ENCODE results near the gene PIK3C2G.

Gene PIK3C2G

DNA sequence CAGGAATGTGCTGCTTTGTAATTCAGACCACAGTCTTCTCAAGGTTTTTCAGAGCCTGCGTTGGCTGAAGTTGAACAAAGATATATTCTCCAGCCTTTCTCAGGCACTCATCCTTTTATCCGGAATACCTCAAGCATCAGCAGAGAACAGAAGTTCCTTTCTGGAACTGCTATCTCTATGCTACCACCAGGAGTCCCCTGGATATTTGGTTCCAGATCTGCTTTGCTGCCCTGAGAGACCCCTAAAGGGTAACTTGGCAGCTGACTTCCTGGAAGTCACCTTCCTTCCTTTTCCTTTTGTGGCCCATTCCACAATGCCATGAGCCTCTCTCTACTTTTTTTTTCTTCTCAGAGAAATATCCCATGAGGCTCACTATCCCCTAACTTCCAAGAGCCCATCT is 288.3 kb downstream of the PIK3C2G start:
- Histone ChIP-seq H3K9me2 (replicated peaks; ENCODE audit: control insufficient read depth, low read length) (no peaks in the 10 kb centered on the region), H3K4me2 (ENCODE audit: low read length) (no peak overlapping the region), H3K79me2 (ENCODE audit: control insufficient read depth, low read length) (no peaks in the 10 kb centered on the region), H3F3A (ENCODE audit: control insufficient read depth, insufficient read depth) (no peaks in the 10 kb centered on the region), H3K9me3 (ENCODE audit: control insufficient read depth, insufficient read depth, low read length) (no peaks in the 10 kb centered on the region), H3K4me3 (ENCODE audit: low read length) (no peak overlapping the region), H3K4me1 (ENCODE audit: control insufficient read depth, low read length) (no peaks in the 10 kb centered on the region), H3K27me3 (ENCODE audit: control insufficient read depth, low read length) (no peaks in the 10 kb centered on the region), H3K36me3 (ENCODE audit: control insufficient read depth, low read length) (no peaks in the 10 kb centered on the region), H4K20me1 (ENCODE audit: control insufficient read depth, insufficient read depth, low read depth, low read length) (no peaks in the 10 kb centered on the region), H3K27ac (ENCODE audit: low read depth, low read length) (no peak overlapping the region)
- no peak for TF ChIP-seq CTCF (IDR thresholded peaks at IDR 0.05; ENCODE audit: low read depth, low read length, poor library complexity, severe bottlenecking)
- TF ChIP-seq EZH2phosphoT487 (IDR thresholded peaks at IDR 0.05; ENCODE audit: borderline replicate concordance, low read length): no peak

DNA sequence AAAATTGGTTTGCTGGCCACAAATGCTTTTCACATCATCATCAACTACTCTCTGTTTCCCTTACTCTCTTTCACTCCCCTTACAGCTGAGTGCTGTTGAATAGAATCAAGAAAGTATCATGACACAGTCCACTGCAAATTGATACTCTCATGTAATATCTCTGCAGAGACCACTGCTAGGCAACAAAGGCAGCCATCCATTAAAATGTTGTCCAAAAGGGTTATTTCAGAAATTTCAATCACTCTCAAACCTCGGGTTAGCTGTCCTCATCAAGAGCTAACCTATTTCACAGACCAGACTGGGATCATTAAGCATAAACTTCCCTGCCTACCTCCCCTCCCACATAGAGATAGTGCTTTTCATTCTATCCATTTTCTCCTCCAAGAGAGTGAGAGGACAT is 289.8 kb downstream of the PIK3C2G start:
- H3K4me3 ChIP-seq (ENCODE audit: low read length): no peak overlapping the region
- H3K27ac ChIP-seq (ENCODE audit: low read depth, low read length): no peak overlapping the region
- no peaks in the 10 kb centered on the region for H3K9me3 ChIP-seq (ENCODE audit: control insufficient read depth, insufficient read depth, low read length)
- no peaks in the 10 kb centered on the region for H3K36me3 ChIP-seq (ENCODE audit: control insufficient read depth, low read length)
- H3K9me2 ChIP-seq (replicated peaks; ENCODE audit: control insufficient read depth, low read length): no peaks in the 10 kb centered on the region
- H3K4me1 ChIP-seq (ENCODE audit: control insufficient read depth, low read length): no peaks in the 10 kb centered on the region
- H3K27me3 ChIP-seq (ENCODE audit: control insufficient read depth, low read length): no peaks in the 10 kb centered on the region
- no peaks in the 10 kb centered on the region for H3K79me2 ChIP-seq (ENCODE audit: control insufficient read depth, low read length)
- no peaks in the 10 kb centered on the region for H3F3A ChIP-seq (ENCODE audit: control insufficient read depth, insufficient read depth)
- no peaks in the 10 kb centered on the region for H4K20me1 ChIP-seq (ENCODE audit: control insufficient read depth, insufficient read depth, low read depth, low read length)
- TF ChIP-seq EZH2phosphoT487 (IDR thresholded peaks at IDR 0.05; ENCODE audit: borderline replicate concordance, low read length) (no peak), CTCF (IDR thresholded peaks at IDR 0.05; ENCODE audit: low read depth, low read length, poor library complexity, severe bottlenecking) (no peak)
- H3K4me2 ChIP-seq (ENCODE audit: low read length): no peak overlapping the region

GRCh38 chr12:18551701-18552100 is 290.4 kb downstream of the PIK3C2G start:
- Histone ChIP-seq H4K20me1 (ENCODE audit: control insufficient read depth, insufficient read depth, low read depth, low read length) (no peaks in the 10 kb centered on the region), H3K4me1 (ENCODE audit: control insufficient read depth, low read length) (no peaks in the 10 kb centered on the region), H3K9me3 (ENCODE audit: control insufficient read depth, insufficient read depth, low read length) (no peaks in the 10 kb centered on the region), H3K4me3 (ENCODE audit: low read length) (no peak overlapping the region), H3F3A (ENCODE audit: control insufficient read depth, insufficient read depth) (no peaks in the 10 kb centered on the region), H3K27me3 (ENCODE audit: control insufficient read depth, low read length) (no peaks in the 10 kb centered on the region), H3K4me2 (ENCODE audit: low read length) (no peak overlapping the region), H3K79me2 (ENCODE audit: control insufficient read depth, low read length) (no peaks in the 10 kb centered on the region), H3K27ac (ENCODE audit: low read depth, low read length) (no peak overlapping the region), H3K36me3 (ENCODE audit: control insufficient read depth, low read length) (no peaks in the 10 kb centered on the region), H3K9me2 (replicated peaks; ENCODE audit: control insufficient read depth, low read length) (no peaks in the 10 kb centered on the region)
- no peak for TF ChIP-seq CTCF (IDR thresholded peaks at IDR 0.05; ENCODE audit: low read depth, low read length, poor library complexity, severe bottlenecking)
- TF ChIP-seq EZH2phosphoT487 (IDR thresholded peaks at IDR 0.05; ENCODE audit: borderline replicate concordance, low read length): no peak

DNA sequence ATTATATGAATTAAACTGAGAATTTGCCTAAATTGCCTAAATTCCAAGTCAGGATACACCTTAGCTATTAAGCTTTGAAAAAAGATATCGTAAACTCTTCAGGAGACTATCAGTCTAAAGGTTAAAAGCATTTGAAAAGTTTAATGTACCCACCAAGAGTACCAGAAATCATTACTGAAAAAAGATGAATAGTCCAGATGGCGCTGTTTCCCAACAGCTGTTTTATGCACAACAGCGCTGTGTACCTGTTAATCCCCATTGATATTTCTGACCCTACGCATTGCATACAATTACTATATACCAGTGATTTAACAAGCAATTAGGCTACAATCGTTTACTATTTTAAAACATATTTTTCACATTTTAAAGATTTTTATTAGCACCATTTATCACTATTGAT is 291.5 kb downstream of the PIK3C2G start:
- no peaks in the 10 kb centered on the region for H3K9me2 ChIP-seq (replicated peaks; ENCODE audit: control insufficient read depth, low read length)
- no peaks in the 10 kb centered on the region for H3K9me3 ChIP-seq (ENCODE audit: control insufficient read depth, insufficient read depth, low read length)
- no peak overlapping the region for H3K4me3 ChIP-seq (ENCODE audit: low read length)
- no peaks in the 10 kb centered on the region for H3K27me3 ChIP-seq (ENCODE audit: control insufficient read depth, low read length)
- peak; percentile 20 for TF ChIP-seq CTCF (IDR thresholded peaks at IDR 0.05; ENCODE audit: low read depth, low read length, poor library complexity, severe bottlenecking)
- no peak for TF ChIP-seq EZH2phosphoT487 (IDR thresholded peaks at IDR 0.05; ENCODE audit: borderline replicate concordance, low read length)
- no peaks in the 10 kb centered on the region for H3K4me1 ChIP-seq (ENCODE audit: control insufficient read depth, low read length)
- H3K79me2 ChIP-seq (ENCODE audit: control insufficient read depth, low read length): no peaks in the 10 kb centered on the region
- no peak overlapping the region for H3K27ac ChIP-seq (ENCODE audit: low read depth, low read length)
- no peaks in the 10 kb centered on the region for H4K20me1 ChIP-seq (ENCODE audit: control insufficient read depth, insufficient read depth, low read depth, low read length)
- no peaks in the 10 kb centered on the region for H3K36me3 ChIP-seq (ENCODE audit: control insufficient read depth, low read length)
- H3F3A ChIP-seq (ENCODE audit: control insufficient read depth, insufficient read depth): no peaks in the 10 kb centered on the region
- H3K4me2 ChIP-seq (ENCODE audit: low read length): no peak overlapping the region
